HepG2 (cell line): ENCODE measurements around the gene SUSD3. TPM values are rescaled to one million over a fixed set of nuclear protein-coding genes. Genes with fewer than 3 reads are reported as not detected.

Source experiments
- CREBL2 ChIP-seq: sonication (generic); formaldehyde crosslinking; IDR thresholded peaks from 2 replicates; pipeline ENCODE4 v1.8.1; 2023; ENCODE audit warnings: missing genetic modification reagents, mild to moderate bottlenecking, borderline replicate concordance
- EED ChIP-seq: sonication (generic); formaldehyde crosslinking; IDR thresholded peaks from 2 replicates; pipeline ENCODE4 v1.5.0; 2020; ENCODE audit warnings: mild to moderate bottlenecking, missing genetic modification reagents
- FOXA3 ChIP-seq: IDR thresholded peaks from 2 replicates; pipeline ENCODE4 v1.6.1; 2016; ENCODE audit warnings: missing genetic modification reagents, missing compliant biosample characterization
- IRF9 ChIP-seq: sonication (generic); formaldehyde crosslinking; IDR thresholded peaks from 2 replicates; pipeline ENCODE4 v1.8.0; 2022; ENCODE audit warnings: missing genetic modification reagents, mild to moderate bottlenecking, borderline replicate concordance
- MAF1 ChIP-seq: sonication (generic); formaldehyde crosslinking; IDR thresholded peaks from 2 replicates; pipeline ENCODE4 v1.5.0; 2020; ENCODE audit warnings: missing genetic modification reagents, borderline replicate concordance
- MIXL1 ChIP-seq: IDR thresholded peaks from 2 replicates; pipeline ENCODE4 v1.6.1; 2016
- MXD4 ChIP-seq: IDR thresholded peaks from 2 replicates; pipeline ENCODE4 v1.6.1; 2016; ENCODE audit warnings: mild to moderate bottlenecking, missing biosample characterization, missing genetic modification reagents
- PLRG1 ChIP-seq: fragments of 450-650 bp; conservative IDR thresholded peaks from 2 replicates; pipeline ENCODE4 v1.6.1; 2016
- SATB2 ChIP-seq: sonication (generic); formaldehyde crosslinking; IDR thresholded peaks from 2 replicates; pipeline ENCODE4 v1.5.0; 2020; ENCODE audit warnings: missing genetic modification reagents
- ZFAT ChIP-seq: sonication (generic); formaldehyde crosslinking; conservative IDR thresholded peaks from 2 replicates; pipeline ENCODE4 v1.8.1; 2023; ENCODE audit warnings: missing genetic modification reagents, inconsistent platforms
- ZNF367 ChIP-seq: sonication (generic); formaldehyde crosslinking; IDR thresholded peaks from 2 replicates; pipeline ENCODE4 v1.4.0; 2020; ENCODE audit warnings: missing genetic modification reagents, borderline replicate concordance
- ZNF512B ChIP-seq: sonication (generic); formaldehyde crosslinking; IDR thresholded peaks from 2 replicates; pipeline ENCODE4 v1.5.1; 2020; ENCODE audit warnings: missing genetic modification reagents, mild to moderate bottlenecking, borderline replicate concordance
- ZNF513 ChIP-seq: sonication (generic); formaldehyde crosslinking; conservative IDR thresholded peaks from 2 replicates; pipeline ENCODE4 v1.5.0; 2020; ENCODE audit warnings: missing genetic modification reagents
- ZNF577 ChIP-seq: sonication (generic); formaldehyde crosslinking; IDR thresholded peaks from 2 replicates; pipeline ENCODE4 v1.4.0; 2020; ENCODE audit warnings: mild to moderate bottlenecking, low read depth, missing genetic modification reagents, borderline replicate concordance
- ZNF646 ChIP-seq: sonication (generic); formaldehyde crosslinking; IDR thresholded peaks from 2 replicates; pipeline ENCODE4 v1.9.0; 2021; ENCODE audit warnings: mild to moderate bottlenecking, missing genetic modification reagents
- ZNF670 ChIP-seq: sonication (generic); formaldehyde crosslinking; IDR thresholded peaks from 2 replicates; pipeline ENCODE4 v1.8.0; 2022; ENCODE audit warnings: mild to moderate bottlenecking, missing genetic modification reagents, borderline replicate concordance
- ZNF7 ChIP-seq: IDR thresholded peaks from 2 replicates; pipeline ENCODE4 v1.6.1; 2016; ENCODE audit warnings: missing biosample characterization, missing genetic modification reagents
- ZNF703 ChIP-seq: sonication (generic); formaldehyde crosslinking; IDR thresholded peaks from 2 replicates; pipeline ENCODE4 v1.5.1; 2020; ENCODE audit warnings: missing genetic modification reagents, mild to moderate bottlenecking, moderate library complexity, borderline replicate concordance
- polyA plus RNA-seq, 8 experiments: library from polyadenylated mRNA; depleted of rRNA in 3 of 8; stranded (reverse) in 7 of 8; unstranded in 1 of 8; fragments of >200 nt; fragmentation: Illumina TruSeq in 4 of 8; extraction: Trizol in 4 of 8; gene quantifications; 2 replicates each; pipeline versions ENCODE4 v1.2.1 to v1.2.3, GENCODE V29; 2011 to 2016; ENCODE audit warnings: low read depth in 4 of 8, missing spikeins in 1 of 8, mixed read lengths in 1 of 8; ENCODE audit not compliant: insufficient read depth in 1 of 8
- total RNA-seq, 5 experiments: library from RNA; depleted of rRNA; stranded (reverse); fragments of >200 nt; fragmentation: Illumina TruSeq; extraction: Trizol; gene quantifications; 2 replicates each; pipeline ENCODE4 v1.2.3, GENCODE V29; 2016; ENCODE audit warnings: low read depth in 1 of 5

SUSD3 gene
- total and polyA plus RNA-seq, 2 of the 13 experiments (the other 11 are each of a cell fraction or from before 2014, with no cell fraction given): 7.0 to 9.1 TPM

- TF ChIP-seq MAF1 (CRISPR knock-in tag): no peak
- no peak for TF ChIP-seq ZNF670 (CRISPR knock-in tag)
- no peak for TF ChIP-seq ZNF512B (CRISPR knock-in tag)
- TF ChIP-seq ZNF646: no peak
- no peak for TF ChIP-seq ZNF703 (CRISPR knock-in tag)
- no peak for TF ChIP-seq EED (CRISPR knock-in tag)
- TF ChIP-seq CREBL2: no peak
- TF ChIP-seq ZFAT (CRISPR knock-in tag): no peak
- TF ChIP-seq ZNF367 (CRISPR knock-in tag): no peak
- no peak for TF ChIP-seq ZNF7 (CRISPR knock-in tag)
- no peak for TF ChIP-seq ZNF513 (CRISPR knock-in tag)
- TF ChIP-seq MXD4 (CRISPR knock-in tag): no peak
- no peak for TF ChIP-seq ZNF577 (CRISPR knock-in tag)
- TF ChIP-seq MIXL1: no peak
- no peak for TF ChIP-seq SATB2 (CRISPR knock-in tag)
- TF ChIP-seq FOXA3 (CRISPR knock-in tag): no peak
- TF ChIP-seq IRF9 (CRISPR knock-in tag): no peak
- no peak for TF ChIP-seq PLRG1
Observed at GRCh38 chr9:93126825-93127368, 68.4 kb downstream of the SUSD3 start (continued).
